C4-2B (cell line): Measurements from ENCODE around the gene MFNG.
"Not testable (repeated sequence)": the region's sequence is repeated elsewhere in the genome, so short reads cannot be mapped to it uniquely, and the experiment has no call there.

Source experiments
- H3K27ac ChIP-seq: fragments of 450-650 bp; 2 replicates; pipeline ENCODE4 v1.5.1; 2017
- ZFX ChIP-seq: fragments of 450-650 bp; IDR thresholded peaks from 2 replicates; pipeline ENCODE4 v1.6.1; 2017
- TF ChIP-seq, protein P1 (sequence below): fragments of 450-650 bp; conservative IDR thresholded peaks from 2 replicates; pipeline ENCODE4 v1.5.1; 2017; ENCODE audit warnings: mild to moderate bottlenecking

MFNG gene, protein sequence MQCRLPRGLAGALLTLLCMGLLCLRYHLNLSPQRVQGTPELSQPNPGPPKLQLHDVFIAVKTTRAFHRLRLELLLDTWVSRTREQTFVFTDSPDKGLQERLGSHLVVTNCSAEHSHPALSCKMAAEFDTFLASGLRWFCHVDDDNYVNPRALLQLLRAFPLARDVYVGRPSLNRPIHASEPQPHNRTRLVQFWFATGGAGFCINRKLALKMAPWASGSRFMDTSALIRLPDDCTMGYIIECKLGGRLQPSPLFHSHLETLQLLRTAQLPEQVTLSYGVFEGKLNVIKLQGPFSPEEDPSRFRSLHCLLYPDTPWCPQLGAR

DNA sequence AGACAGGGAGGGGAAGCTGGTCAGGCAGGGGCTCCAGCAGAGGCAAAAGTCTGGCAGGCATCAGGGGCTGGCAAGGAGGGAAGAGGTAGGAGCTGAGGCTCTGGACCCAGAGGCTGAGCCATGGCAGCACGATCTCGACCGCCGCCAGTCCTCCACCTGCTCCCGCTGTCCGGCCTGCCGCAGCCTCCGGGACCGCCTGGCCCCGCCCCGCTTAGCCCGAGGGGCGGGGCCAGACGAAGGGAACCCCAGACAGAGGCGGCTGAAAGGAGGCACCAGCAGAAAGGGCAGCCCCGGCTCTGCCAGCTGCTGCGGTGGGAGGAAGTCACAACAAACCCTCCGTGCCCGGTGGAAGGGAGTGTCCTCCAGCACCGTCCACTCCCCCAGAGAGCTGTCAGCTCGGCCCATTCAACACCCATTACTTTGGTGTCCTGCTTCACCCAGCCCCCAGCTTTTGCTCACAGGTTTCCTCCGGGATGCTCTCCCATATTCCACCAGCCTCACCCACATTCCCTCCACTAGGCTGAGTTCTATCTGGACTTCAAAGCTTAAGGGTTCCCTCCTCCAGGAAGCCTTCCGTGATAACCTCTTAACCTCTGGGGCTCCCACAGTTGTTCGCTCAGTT lies at the start of gene MFNG:
TSS of gene MFNG (minus strand) at position 161 of the 622 bp plus-strand sequence. CDS start 207 bp downstream, outside the sequence.
- no peak within 1 kb of the TSS for H3K27ac ChIP-seq
- no peak for TF ChIP-seq ZFX
- TF ChIP-seq, protein P1, sequence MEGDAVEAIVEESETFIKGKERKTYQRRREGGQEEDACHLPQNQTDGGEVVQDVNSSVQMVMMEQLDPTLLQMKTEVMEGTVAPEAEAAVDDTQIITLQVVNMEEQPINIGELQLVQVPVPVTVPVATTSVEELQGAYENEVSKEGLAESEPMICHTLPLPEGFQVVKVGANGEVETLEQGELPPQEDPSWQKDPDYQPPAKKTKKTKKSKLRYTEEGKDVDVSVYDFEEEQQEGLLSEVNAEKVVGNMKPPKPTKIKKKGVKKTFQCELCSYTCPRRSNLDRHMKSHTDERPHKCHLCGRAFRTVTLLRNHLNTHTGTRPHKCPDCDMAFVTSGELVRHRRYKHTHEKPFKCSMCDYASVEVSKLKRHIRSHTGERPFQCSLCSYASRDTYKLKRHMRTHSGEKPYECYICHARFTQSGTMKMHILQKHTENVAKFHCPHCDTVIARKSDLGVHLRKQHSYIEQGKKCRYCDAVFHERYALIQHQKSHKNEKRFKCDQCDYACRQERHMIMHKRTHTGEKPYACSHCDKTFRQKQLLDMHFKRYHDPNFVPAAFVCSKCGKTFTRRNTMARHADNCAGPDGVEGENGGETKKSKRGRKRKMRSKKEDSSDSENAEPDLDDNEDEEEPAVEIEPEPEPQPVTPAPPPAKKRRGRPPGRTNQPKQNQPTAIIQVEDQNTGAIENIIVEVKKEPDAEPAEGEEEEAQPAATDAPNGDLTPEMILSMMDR: no peak

DNA sequence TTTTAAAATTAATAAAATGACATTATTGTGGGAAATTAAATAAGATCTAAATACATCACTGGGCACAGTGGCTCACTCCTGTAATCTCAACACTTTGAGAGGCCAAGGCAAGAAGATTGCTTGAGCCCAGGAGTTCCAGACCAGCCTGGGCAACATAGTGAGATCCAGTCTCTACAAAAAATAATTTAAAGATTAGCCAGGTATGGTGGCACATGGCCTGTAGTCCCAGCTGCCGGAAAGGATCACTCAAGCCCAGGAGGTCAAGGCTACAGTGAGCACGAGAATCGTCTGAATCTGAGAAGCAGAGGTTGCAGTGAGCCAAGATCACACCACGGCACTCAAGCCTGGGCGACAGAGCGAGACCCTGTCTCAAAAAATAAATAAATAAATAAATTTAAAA lies 49.0 kb upstream of the MFNG start:
- no peak for TF ChIP-seq ZFX
- TF ChIP-seq, protein P1: no peak

DNA sequence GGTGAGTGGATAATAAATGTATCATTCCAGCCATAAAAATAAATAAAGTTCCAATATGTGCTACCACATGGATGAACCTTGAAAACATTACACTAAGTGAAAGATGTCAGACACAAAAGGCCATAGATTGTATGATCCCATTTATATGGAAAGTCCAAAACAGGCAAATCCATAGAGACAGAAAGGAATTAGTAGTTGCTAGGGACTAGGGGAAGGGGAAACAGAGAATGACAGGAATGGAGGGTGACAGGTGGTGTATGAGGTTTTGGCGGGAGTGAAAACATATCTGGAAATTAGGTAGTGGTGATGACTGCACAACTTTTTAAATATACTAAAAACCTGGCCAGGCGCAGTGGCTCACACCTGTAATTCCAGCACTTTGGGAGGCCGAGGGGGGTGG lies 48.3 kb upstream of the MFNG start:
- TF ChIP-seq, protein P1: no peak
- no peak for TF ChIP-seq ZFX

More for the DNA sequence above, 49.0 kb upstream of the MFNG start:
- H3K27ac ChIP-seq: no peak overlapping the region

DNA sequence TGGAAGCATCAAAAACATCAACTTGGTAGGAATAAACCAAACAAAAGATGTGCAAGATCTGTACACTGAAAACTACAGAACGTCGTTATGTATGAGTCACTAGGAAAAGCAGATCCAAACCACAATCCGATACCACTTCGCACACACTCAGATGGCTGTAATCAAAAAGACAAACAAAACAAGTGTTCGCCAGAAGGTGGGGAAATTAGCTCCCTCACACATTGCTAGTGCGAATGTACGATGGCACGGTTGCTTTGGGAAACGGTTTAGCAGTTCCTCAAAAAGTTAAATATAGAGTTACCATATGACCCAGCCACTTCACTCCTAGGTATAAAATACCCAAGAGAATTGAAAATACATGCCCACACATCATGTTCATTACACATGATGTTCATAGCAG lies 47.8 kb upstream of the MFNG start:
- no peak overlapping the region for H3K27ac ChIP-seq
- TF ChIP-seq ZFX: no peak
- TF ChIP-seq, protein P1: no peak

More for the DNA sequence above, 48.3 kb upstream of the MFNG start:
- no peak overlapping the region for H3K27ac ChIP-seq

DNA sequence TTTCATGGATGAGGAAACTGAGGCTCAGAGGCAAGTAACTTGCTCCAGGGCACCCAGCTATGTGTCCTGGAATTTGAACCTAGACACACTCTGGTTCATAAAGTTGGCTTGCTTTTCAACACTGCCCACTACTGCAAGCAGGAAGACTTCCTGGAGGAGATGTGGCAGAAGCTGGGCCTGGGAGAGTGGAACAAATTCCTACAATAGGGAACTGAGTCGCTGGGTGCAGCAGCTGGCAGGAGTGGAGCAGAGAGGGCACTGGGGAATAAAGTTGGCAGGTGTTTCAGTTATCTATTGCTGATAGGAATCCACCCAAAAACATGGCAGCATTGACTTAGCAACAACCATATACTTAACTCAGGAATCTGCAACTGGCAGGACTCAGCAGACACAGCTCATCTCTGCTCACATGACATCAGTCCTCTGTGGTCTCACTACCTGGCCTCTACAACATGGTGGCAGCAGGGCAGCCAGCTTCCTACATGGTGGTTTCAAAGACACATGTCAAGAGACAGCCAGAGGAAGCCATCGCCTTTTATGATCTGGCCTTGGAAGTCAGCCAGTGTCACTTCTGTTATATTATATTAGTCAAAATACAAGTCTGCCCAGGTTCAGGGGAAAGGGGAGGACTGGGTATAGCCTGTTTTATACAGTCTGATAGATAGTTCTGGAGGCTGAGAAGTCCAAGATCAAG lies 43.6 kb upstream of the MFNG start:
- TF ChIP-seq, protein P1: no peak
- no peak for TF ChIP-seq ZFX
- peak overlapping the region; percentile 54 for H3K27ac ChIP-seq

DNA sequence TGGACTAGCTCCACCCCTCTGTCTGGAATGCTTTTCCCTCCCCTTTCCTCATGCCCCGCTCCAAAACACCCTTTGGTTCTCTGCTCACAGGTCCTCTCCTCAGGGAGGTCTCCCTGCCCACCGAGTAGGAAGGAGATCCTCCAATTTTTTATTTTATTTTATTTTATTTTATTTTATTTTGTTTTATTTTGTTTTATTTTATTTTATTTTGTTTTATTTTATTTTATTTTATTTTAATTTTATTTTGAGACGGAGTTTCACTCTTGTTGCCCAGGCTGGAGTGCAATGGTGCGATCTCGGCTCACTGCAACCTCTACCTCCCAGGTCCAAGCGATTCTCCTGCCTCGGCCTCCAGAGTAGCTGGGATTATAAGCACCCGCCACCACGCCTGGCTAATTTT lies 41.8 kb upstream of the MFNG start:
- H3K27ac ChIP-seq: not testable (repeated sequence)

DNA sequence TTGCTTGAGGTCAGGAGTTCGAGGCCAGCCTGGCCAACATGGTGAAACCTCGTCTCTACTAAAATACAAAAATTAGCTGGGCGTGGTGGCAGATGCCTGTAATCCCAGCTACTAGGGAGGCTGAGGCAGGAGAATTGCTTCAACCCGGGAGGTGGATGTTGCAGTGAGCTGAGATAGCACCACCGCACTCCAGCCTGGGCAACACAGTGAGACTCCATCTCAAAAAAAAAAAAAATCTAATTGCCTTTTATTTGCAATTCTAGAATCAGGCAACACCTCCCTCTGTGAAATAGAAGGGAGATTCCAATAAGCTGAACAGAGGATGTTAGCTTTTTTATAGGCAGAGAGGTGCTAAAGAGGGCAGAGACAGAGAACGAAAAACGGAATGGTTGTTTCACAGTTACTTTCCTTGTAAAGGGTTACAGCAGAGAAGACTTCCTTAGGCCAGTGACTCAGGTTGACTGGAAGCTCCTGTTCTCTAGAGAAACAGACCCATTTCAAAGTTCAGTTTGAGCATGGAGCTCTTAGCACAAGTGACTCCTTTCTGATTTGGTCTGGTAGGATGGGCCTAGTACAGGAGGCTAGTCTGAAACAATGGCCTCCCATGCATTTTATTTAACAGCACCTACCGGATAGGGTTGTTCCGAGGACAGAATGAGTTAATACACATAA lies 41.0 kb upstream of the MFNG start:
- not testable (repeated sequence) for H3K27ac ChIP-seq

DNA sequence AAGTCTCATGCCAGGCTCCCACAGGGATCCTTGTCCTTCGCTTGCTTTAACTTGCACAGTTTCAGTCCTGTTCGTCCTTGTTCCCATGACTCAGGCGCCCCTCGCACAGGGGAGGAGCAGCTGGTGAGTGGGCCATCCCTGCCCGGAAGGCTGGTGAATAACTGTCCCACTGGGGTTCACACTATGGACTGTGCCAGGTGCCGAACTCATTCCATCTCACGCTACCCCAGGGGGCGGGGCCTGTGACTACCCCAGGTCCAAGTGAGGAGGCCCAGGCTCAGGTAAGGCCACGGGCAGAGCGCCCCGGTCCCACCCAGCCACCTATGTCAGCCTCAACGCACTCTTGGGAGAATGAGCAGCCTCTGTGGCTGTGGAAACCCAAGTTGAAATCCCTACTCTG lies 40.2 kb upstream of the MFNG start:
- TF ChIP-seq ZFX: no peak
- TF ChIP-seq, protein P1: no peak
- H3K27ac ChIP-seq: no peak overlapping the region
